AG20443 (cell line): ENCODE measurements around the gene TCEANC2.

Experiments used
- DNase-seq: peaks from one replicate; pipeline ENCODE4 v3.0.0; 2012; ENCODE audit warnings: low spot score, mixed read lengths

Gene TCEANC2

DNA sequence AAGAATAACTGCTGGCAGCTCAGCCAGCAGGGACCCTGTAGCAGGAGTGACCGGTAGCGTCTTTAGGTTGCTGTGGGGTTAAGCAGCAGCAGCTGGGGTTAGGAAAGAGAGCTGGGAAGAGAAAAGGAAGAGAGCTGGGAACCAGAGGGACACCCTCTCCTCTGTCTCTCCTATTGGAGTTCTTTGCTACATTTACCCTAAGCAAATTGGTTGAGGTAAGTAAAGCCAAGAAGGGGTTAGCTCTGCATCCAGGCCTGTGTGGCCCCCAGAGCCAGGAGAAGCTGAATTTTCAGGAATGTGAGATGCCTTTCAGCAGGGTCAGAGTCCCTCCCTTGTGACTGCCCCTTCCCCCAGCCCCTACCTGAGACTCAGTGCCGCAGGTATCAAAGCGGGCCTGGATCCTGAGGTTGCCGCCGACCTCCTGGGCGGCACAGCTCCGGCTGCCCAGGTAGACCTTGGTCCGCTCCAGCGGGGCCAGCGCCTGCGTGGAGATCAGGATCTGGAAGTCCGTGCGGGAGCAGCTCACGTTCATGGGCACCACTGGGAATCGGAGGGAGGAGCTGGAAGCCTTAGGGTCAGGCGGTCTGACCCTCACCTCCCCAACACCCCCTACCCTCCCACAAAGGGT lies 83.0 kb downstream of the TCEANC2 start:
- DNase-seq: no peak

DNA sequence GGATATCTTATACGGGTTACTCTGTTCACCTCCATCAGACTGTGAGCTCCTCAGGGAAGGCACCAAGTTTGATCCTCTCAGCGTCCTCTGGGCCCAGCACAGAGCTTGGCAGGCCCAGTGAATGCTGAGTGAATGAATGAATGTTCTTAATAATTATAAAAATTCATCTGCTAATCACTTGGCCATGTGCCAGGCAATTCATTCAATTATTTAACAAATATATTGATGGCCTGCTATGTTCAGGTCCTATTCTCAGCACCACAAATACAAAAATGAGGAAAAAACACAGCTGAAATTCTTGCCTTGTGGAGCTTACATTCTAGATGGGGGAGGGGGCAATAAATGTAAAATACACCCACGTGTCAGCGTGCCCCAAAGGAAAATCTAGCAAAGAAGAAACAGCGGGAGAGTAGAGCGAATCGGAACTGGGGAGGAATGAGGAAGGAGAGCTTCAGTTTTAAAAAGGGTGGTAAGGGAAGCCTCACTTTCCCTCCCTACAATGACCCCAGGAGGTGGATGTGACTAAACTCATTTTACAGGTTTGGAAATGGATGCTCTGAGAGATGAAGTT lies 83.6 kb downstream of the TCEANC2 start:
- DNase-seq: no peak

DNA sequence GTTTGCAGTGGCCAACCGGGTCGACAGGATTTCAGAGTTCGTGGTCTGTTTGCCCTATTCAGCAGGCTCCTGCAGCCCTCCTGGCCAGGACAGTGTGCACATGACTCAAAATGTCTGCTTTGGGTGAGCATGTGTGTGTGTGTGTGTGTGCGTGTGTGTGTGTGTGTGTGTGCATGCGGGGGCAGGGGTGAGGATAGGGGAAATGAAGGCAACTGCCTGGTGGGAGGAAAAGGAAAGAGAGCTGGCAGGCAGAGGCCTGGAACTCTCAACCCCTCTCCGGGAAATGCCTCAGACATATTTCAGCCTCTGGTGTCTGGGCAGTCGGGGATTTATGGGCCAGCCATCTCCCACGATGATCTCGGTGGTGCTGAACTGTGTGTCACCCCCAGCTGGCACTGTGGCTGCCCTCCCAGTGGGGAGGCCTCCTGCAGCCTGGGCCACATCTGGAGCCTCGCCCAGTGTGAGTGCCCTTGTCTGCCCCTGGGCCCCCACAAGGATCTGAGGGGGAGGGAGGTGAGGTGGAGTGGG lies 84.2 kb downstream of the TCEANC2 start:
- peak; percentile 56 for DNase-seq

GRCh38 chr1:54138994-54139393 lies 85.6 kb downstream of the TCEANC2 start:
- no peak for DNase-seq

DNA sequence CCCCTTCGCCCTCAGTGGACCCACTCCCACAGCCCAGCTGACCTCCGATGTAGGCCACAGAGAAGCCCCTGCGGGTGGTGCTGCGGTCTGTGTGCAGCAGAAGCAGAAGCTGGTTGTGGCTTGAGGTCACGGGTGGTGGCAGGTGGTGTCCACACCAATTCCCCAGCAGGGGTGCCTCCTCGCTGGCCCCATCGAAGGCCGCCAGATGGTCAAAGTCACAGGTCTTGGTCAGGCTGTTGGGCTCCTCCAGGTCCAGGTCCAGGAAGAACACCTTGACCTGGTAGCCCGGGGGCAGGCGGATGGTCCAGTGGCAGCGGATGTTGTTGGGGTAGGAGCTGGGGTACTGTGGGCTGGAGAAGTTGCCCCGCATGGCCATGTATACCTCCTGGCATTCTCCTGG lies 86.3 kb downstream of the TCEANC2 start:
- DNase-seq: no peak

DNA sequence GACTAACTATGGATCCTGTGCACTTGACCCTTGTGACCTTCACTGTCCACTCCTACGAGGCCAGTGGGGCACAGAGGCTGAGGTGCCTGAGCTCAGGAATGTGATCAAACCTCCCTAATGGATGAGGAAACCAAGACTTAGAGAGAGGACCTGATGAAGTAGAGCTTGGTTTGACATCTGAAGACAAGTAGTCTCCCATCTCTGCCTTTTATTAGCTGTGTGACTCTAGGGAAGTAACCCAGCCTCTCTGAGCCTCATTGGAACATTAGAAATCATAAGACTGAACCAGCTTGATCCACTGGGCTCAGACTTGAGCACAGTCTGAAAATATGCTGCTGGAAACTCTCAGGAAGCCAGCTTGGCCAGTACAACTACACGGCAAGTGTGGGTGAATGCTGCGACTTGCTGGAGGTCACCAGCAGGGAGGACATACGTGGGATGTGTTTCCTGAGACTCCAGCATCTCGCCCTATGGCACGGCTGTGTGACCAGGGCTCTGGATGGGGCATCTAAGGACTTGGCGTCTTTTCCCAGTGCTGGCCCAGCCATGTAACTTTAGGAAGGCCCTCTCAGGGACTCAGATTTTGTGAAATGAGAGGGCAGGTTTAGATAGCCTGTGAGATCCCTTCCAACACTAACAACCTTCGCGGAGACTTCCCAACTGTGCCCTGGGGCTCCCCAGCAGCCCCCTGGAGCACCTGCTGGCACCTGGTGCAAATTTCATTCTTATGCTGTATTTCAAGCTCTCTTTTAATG lies 88.9 kb downstream of the TCEANC2 start:
- DNase-seq: no peak

- DNase-seq: no peak
Observed at GRCh38 chr1:54144366-54144765, 91.0 kb downstream of the TCEANC2 start.

GRCh38 chr1:54149734-54150133 lies 96.3 kb downstream of the TCEANC2 start:
- no peak for DNase-seq

- no peak for DNase-seq
Observed at GRCh38 chr1:54151013-54151412, 97.6 kb downstream of the TCEANC2 start.

DNA sequence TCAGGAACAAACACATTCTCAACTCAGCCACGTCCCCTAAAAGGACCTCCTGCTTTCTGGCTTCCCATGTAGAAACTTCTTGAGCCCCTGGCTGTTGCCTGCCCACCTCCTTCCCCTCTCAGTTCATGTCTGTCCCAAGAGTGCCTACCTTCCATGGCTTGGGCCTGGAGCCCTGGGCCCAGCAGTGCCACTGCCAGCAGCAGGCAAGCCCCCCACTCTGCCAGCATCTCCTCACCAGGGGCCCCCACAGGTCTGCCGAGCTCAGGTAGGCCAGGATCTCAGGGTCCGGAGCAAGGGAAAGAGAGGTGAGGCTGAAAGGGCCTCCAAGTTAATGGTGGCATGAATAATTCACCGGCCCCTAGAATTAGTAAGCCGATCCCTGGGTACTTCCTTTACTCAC lies 99.3 kb downstream of the TCEANC2 start, which contains the start of gene CDCP2:
CDCP2 (minus strand) TSS at position 305 of the 400 bp plus-strand sequence; CDS start at position 227, 78 bp downstream.
- no peak for DNase-seq

DNA sequence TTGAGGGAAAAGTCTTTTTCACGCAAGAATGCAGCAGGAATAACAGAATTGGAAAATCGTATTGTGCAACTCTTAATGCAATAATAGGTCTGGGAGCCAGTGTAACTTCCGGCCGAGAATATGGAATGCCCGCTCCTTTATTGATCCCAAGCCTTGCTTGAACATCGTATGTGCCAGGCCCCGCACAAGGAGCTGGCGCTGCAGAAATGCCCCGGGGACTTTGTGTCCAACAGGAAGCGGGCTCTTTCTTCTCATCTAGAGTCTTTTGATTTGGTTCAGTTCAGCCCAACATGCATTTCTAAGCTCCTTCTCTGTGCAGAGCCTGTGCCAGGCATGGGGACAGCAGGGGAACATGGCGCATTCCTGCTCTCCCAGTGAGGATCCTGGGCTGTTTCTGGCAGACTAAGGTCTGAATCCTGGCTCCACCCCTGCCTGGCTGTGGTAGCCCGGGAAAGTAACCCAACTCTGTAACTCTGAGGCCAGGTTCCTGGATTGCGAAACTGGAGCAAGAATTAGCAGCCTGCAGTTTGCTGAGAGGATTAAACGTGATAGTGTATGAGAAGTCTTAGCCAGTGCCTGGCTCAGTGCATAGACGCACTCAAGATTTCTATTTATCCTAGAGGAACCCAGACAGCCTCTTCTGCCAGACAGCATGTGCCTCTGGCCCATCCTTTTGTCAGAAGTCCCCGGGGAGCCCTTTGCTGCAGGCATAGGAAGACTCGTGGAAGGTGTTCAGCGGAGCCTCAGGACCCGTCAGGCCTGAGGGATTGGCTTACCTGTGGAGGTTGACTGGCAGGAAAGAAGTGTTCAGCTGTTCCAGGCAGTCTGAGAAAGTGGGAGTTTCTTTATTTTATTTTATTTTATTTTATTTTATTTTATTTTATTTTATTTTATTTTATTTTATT lies 100.4 kb downstream of the TCEANC2 start:
- DNase-seq: peak; percentile 92
